ENCODE results near the gene NAV2.

The NAV2 gene

DNA sequence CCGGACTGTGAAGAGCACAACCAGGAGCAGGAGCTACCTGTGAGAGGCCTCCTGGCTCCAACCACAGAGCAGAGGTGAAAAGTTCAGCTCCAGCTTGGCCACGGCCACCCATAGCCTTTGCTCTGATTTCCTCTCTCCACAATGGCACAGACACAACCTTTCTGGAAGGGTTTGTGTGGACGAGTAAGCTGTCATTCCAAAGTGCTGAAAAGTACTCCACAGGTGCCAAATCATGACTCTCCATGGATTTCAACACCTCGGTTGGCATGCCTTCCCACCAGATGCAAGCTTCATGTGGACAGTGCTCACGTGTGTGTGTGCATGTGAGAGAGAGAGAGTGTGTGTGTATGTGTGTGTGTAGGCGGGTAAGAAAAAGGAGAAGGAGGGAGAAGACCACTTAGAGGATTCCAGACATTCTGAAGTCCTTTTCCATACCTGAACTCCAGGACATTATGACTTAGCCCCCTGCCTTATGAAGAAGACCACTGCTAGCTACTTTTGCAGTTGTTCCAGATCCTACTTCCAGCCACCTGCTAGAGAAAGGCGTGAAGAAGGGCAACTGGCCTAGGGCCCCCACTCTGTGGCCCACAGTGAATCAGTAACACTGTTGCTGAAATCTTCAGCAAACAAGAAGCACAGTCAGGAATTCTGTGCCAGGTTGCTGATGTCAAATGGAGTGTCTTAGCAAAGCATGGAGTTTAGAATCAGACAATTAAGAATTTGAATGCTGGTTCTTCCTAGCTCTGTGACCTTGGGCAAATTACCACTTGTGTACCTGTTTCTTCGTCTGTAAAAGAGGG is 13.9 kb upstream of the NAV2 start:
- Mint-ChIP-seq H3K9me3 (no peaks in the 10 kb centered on the region), H3K27me3 (ENCODE audit: low read depth, poor library complexity) (peaks cover 7% of the 10 kb centered on the region), H3K4me3 (no peak overlapping the region), H3K4me1 (peaks cover 47% of the 10 kb centered on the region), H3K27ac (no peak overlapping the region), H3K36me3 (ENCODE audit: low read depth) (no peaks in the 10 kb centered on the region)
- TF ChIP-seq, protein P1, sequence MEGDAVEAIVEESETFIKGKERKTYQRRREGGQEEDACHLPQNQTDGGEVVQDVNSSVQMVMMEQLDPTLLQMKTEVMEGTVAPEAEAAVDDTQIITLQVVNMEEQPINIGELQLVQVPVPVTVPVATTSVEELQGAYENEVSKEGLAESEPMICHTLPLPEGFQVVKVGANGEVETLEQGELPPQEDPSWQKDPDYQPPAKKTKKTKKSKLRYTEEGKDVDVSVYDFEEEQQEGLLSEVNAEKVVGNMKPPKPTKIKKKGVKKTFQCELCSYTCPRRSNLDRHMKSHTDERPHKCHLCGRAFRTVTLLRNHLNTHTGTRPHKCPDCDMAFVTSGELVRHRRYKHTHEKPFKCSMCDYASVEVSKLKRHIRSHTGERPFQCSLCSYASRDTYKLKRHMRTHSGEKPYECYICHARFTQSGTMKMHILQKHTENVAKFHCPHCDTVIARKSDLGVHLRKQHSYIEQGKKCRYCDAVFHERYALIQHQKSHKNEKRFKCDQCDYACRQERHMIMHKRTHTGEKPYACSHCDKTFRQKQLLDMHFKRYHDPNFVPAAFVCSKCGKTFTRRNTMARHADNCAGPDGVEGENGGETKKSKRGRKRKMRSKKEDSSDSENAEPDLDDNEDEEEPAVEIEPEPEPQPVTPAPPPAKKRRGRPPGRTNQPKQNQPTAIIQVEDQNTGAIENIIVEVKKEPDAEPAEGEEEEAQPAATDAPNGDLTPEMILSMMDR (IDR thresholded peaks at IDR 0.05) = no peak
- no peak for DNase-seq

DNA sequence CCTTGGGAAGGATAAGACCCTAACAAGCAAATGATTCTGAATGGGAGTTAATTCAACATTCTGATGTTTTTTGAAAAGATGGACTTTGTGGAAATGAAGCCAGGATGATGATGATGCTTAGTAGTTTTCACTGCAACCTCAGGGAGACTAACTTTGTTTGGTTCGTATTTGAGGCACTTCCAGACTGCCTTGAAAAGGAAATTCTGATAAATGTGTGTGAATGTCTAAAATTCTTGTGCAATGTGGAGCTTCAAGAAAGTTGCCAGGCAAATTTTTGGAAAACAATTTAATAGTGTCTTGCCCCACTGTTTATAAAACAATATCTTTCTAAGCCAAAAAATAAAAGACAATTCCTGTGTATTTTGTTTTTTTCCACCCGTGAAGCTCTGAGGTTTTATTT is 11.2 kb upstream of the NAV2 start:
- TF ChIP-seq, protein P1 (IDR thresholded peaks at IDR 0.05) = no peak

DNA sequence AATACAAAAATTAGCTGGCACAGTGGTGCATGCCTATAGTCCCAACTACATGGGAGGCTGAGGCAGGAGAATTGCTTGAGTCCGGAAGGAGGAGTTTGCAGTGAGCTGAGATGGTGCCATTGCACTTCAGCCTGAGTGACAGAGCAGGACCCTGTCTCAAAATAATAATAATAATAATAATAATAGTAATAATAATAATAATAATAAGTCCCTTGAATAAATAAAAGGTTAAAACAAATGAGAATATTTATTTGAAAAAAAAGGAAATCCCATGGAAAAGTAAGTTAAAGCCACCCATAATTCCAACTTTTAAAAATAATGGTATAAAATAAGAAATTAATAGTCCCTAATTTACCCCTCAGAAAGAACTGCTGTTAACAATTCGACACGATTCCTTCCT is 10.0 kb upstream of the NAV2 start:
- peaks cover 7% of the 10 kb centered on the region for H3K27me3 Mint-ChIP-seq (ENCODE audit: low read depth, poor library complexity)
- peaks cover 41% of the 10 kb centered on the region for H3K4me1 Mint-ChIP-seq
- no peak overlapping the region for H3K4me3 Mint-ChIP-seq
- TF ChIP-seq, protein P1 (IDR thresholded peaks at IDR 0.05) = no peak
- H3K9me3 Mint-ChIP-seq = no peaks in the 10 kb centered on the region
- DNase-seq = no peak
- no peaks in the 10 kb centered on the region for H3K36me3 Mint-ChIP-seq (ENCODE audit: low read depth)
- no peak overlapping the region for H3K27ac Mint-ChIP-seq

More for the DNA sequence above, 11.2 kb upstream of the NAV2 start:
- Mint-ChIP-seq H3K36me3 (ENCODE audit: low read depth) (no peaks in the 10 kb centered on the region), H3K9me3 (no peaks in the 10 kb centered on the region), H3K4me1 (peaks cover 45% of the 10 kb centered on the region), H3K27ac (peak overlapping the region; percentile 83), H3K4me3 (no peak overlapping the region), H3K27me3 (ENCODE audit: low read depth, poor library complexity) (peaks cover 7% of the 10 kb centered on the region)
- DNase-seq = no peak

DNA sequence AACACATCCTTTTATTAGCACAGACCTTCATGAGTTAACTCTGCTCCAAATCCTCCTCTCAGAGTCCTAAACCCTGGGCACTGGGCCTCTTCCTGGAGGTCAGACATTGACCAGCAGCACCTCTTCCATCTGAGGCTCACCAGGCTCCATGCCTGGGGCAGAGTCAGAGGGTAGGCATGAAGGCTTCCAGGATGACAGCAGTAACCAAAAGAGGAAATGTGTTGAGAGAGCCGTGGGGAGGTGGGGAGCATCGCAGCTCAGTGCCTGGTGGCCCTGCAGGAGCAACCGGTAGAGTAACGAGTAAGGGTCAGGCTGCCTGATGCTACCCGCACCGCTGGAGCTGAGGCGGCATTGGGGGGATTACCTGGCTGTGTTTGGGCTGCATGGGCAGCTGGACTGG is 9.4 kb upstream of the NAV2 start:
- TF ChIP-seq, protein P1 (IDR thresholded peaks at IDR 0.05) = no peak
- Mint-ChIP-seq H3K9me3 (no peaks in the 10 kb centered on the region), H3K27ac (no peak overlapping the region), H3K36me3 (ENCODE audit: low read depth) (no peaks in the 10 kb centered on the region), H3K27me3 (ENCODE audit: low read depth, poor library complexity) (peaks cover 11% of the 10 kb centered on the region), H3K4me1 (peaks cover 35% of the 10 kb centered on the region), H3K4me3 (no peak overlapping the region)
- DNase-seq = no peak

DNA sequence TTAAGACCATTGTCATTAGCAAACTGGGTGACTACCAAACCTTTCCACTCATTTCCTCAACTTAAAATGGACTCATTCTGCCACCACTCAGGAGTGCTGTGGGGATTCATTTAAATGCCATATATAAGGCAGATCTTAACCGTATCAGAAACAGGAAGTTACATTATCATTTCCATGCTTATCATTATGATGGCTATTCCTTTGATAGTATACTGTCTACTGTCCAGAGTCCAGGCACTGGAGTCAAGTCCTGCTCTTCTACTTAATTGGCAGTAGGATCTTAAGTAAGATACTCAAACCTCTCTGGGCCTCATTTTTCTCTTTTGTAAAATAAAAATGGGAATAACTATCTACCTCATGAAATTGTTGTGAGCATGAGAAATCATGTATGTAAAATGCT is 8.4 kb upstream of the NAV2 start:
- Mint-ChIP-seq H3K4me3 (no peak overlapping the region), H3K4me1 (peaks cover 29% of the 10 kb centered on the region), H3K27ac (no peak overlapping the region), H3K27me3 (ENCODE audit: low read depth, poor library complexity) (peaks cover 15% of the 10 kb centered on the region), H3K36me3 (ENCODE audit: low read depth) (no peaks in the 10 kb centered on the region), H3K9me3 (no peaks in the 10 kb centered on the region)
- no peak for DNase-seq
- TF ChIP-seq, protein P1 (IDR thresholded peaks at IDR 0.05) = no peak

DNA sequence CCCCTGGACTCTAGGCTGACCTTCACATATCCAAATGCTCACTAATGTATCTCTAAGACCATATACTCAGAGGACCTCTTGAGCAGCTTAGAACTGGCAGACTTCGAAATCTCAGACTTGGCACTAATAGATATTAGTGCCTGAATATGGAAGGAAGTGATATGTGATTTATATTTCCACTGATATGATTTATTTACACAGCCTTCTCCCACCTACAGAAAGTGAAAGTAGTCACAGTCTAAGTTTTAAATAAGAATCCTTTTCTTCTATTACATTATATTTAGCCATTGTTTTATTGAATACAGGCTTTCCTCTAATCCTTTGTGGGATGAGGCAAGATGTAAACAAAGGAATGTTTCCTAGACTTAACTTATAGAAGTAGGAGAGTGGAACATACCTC is 6.7 kb upstream of the NAV2 start:
- TF ChIP-seq, protein P1 (IDR thresholded peaks at IDR 0.05) = no peak
- H3K27ac Mint-ChIP-seq = no peak overlapping the region
- peaks cover 32% of the 10 kb centered on the region for H3K4me1 Mint-ChIP-seq
- no peaks in the 10 kb centered on the region for H3K36me3 Mint-ChIP-seq (ENCODE audit: low read depth)
- no peaks in the 10 kb centered on the region for H3K9me3 Mint-ChIP-seq
- no peak overlapping the region for H3K4me3 Mint-ChIP-seq
- peaks cover 15% of the 10 kb centered on the region for H3K27me3 Mint-ChIP-seq (ENCODE audit: low read depth, poor library complexity)
- no peak for DNase-seq
